ENCODE results near the gene HAPLN1. TPM values are rescaled to one million over a fixed set of nuclear protein-coding genes. Genes with fewer than 3 reads are reported as not detected.

Gene HAPLN1
- total and polyA plus RNA-seq, 2 donors: 0.37 to 24.4 TPM

DNA sequence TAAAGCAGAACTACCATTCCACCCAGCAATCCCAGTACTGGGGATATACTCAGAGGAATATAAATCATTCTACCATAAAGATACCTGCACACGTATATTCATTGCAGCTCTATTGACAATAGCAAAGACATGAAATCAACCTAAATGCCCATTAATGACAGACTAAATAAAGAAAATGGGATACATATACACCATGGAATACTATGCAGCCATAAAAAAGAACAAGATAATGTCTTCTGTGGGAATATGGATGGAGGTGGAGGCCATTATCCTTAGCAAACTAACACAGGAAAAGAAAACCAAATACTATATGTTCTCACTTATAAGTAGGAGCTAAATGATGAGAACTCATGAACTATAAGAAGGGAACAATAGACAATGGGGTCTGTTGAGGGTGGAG, 12.5 kb downstream of the HAPLN1 start:
- Histone ChIP-seq H3K4me3 (ENCODE audit: low read depth, low read length) (no peak overlapping the region), H3K27ac (ENCODE audit: low read depth) (no peak overlapping the region), H3K36me3 (ENCODE audit: insufficient read depth) (no peaks in the 10 kb centered on the region), H3K4me1 (ENCODE audit: insufficient read depth) (no peaks in the 10 kb centered on the region)
- 99% methylated on average over 1 of the region's 1 CpG for WGBS
- DNase-seq (ENCODE audit: extremely low spot score): no peak

DNA sequence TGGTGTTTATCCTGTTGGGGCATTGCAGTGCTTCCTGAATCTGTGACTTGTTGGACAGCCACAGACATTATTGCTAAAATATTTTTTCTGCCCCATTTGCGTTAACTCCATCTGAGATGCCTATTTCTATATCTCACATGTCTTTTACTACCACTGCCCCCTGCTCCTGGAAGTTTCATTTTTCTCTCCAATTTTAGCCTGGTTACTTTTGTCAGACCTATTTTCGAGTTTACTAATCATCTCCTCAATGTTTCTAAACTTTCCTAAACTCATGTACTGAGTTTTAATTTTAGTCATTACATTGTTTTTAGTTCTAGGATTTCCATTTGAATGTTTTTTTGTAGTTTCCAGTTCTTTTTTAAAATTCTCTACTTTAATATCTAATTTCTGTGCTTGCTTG, 17.6 kb downstream of the HAPLN1 start:
- Histone ChIP-seq H3K27ac (ENCODE audit: low read depth) (no peak overlapping the region), H3K4me3 (ENCODE audit: low read depth, low read length) (no peak overlapping the region), H3K36me3 (ENCODE audit: insufficient read depth) (no peaks in the 10 kb centered on the region), H3K4me1 (ENCODE audit: insufficient read depth) (no peaks in the 10 kb centered on the region)
- DNase-seq (ENCODE audit: extremely low spot score): no peak
- whole genome bisulfite sequencing: 88% methylated on average over 2 of the region's 2 CpGs

DNA sequence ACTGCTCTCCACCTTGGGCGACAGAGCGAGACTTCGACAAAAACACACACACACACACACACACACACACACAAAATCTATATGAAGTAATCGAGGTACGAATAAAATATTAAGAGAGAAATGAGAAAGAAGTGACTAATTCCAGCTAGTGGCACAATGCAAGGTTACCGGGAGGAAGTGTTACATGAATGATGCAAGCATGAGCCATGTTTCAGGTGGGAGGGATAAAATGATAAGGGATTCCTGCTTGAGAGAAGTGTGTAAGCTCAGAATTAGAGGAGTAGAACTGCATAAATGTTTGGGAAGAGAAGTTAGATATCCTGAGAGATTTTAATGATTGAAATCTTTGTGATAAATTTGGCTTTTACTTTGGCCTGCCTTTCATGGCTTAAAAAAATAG, 18.8 kb downstream of the HAPLN1 start:
- H3K36me3 ChIP-seq (ENCODE audit: insufficient read depth): no peaks in the 10 kb centered on the region
- DNase-seq (ENCODE audit: extremely low spot score): no peak
- no peak overlapping the region for H3K27ac ChIP-seq (ENCODE audit: low read depth)
- no peaks in the 10 kb centered on the region for H3K4me1 ChIP-seq (ENCODE audit: insufficient read depth)
- no peak overlapping the region for H3K4me3 ChIP-seq (ENCODE audit: low read depth, low read length)
- 92% methylated on average over 6 of the region's 6 CpGs for WGBS

DNA sequence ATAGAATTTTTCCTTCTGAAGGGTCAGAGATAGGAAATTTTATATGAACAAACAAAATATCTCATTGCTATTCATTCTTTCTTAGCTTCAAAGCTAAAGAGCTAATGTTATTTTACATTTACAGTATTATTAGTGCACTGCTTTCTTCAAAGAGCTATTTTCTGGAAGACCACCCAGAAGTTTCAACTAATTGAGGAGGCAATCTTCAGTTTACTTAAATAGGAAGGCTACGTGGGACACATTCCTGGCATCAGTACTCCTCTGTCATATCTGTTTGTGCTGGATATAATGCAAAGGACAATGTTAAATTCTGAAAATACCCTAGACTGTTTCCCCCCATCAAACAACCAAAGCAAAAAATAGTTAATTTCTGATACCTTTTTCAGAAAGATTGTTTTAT, 30.8 kb downstream of the HAPLN1 start:
- Histone ChIP-seq H3K36me3 (ENCODE audit: insufficient read depth) (no peaks in the 10 kb centered on the region), H3K27ac (ENCODE audit: low read depth) (no peak overlapping the region), H3K4me1 (ENCODE audit: insufficient read depth) (no peaks in the 10 kb centered on the region), H3K4me3 (ENCODE audit: low read depth, low read length) (no peak overlapping the region)
- WGBS: 42% methylated on average over 1 of the region's 1 CpG
- no peak for DNase-seq (ENCODE audit: extremely low spot score)

DNA sequence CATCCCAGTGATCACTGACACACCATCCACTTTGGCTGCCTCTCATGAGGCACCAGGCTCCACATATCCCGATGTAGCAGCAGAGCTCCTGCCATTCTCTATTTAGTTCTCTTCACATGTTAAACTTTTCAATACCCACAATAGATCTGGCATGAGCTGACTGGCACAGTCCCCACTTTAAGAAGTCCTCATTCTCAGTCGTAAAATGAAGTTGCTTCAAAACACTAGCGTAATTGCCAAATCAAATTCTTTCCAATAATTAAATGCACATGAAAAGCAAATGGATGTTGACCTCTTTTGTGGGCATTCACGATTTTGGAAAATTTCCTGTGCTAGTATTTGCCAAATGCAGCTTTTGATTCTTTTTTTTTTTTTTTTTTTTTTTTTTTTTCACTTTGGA, 32.4 kb downstream of the HAPLN1 start:
- Histone ChIP-seq H3K4me3 (ENCODE audit: low read depth, low read length) (no peak overlapping the region), H3K4me1 (ENCODE audit: insufficient read depth) (no peaks in the 10 kb centered on the region), H3K36me3 (ENCODE audit: insufficient read depth) (no peaks in the 10 kb centered on the region), H3K27ac (ENCODE audit: low read depth) (no peak overlapping the region)
- no peak for DNase-seq (ENCODE audit: extremely low spot score)
- WGBS: 87% methylated on average over 4 of the region's 4 CpGs

DNA sequence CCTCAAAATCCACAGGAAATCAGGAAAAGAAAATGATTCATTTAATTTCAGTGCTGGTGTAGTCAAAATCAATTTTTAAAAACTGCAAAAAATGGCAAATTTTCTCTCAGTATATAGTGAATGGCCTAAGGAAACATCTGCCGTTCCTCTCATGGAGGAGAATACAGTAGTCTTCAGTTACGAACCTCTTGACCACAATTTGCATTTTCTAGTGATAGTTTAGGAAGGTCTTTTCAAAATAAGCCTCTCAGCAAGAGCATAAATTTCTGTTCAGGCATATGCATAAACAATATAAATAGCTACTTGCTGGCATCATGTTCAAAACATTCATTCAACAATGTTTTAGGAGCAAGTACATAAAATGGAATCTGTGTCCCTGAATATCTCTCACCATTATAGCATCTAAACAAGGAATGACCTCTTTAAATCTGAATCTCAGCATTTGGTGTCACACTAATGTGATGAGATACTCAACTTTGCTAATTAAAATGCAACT, 33.5 kb downstream of the HAPLN1 start:
- no peaks in the 10 kb centered on the region for H3K4me1 ChIP-seq (ENCODE audit: insufficient read depth)
- H3K27ac ChIP-seq (ENCODE audit: low read depth): no peak overlapping the region
- H3K4me3 ChIP-seq (ENCODE audit: low read depth, low read length): no peak overlapping the region
- H3K36me3 ChIP-seq (ENCODE audit: insufficient read depth): no peaks in the 10 kb centered on the region
- no peak for DNase-seq (ENCODE audit: extremely low spot score)
- WGBS: 48% methylated on average over 2 of the region's 2 CpGs

DNA sequence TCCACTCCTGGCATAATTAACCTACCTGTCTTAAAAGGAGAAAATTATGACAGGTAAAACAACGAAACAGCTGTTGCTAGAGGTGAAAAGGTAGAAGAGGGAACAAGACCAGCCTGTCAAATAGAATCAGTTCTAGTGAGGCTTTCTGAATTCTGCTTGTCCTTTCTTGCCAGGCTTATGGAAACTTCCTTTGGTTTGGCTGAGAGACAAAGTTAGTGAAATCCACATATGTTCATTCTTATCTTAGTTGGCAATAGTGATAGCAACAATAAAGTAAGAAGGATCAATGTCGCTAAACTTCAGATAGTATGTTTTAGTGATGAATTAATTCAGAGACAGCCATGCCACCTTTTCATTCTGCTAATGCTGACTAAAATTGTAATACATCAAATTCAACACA, 34.4 kb downstream of the HAPLN1 start:
- no peaks in the 10 kb centered on the region for H3K4me1 ChIP-seq (ENCODE audit: insufficient read depth)
- WGBS: 75% methylated on average over 2 of the region's 2 CpGs
- H3K4me3 ChIP-seq (ENCODE audit: low read depth, low read length): no peak overlapping the region
- no peaks in the 10 kb centered on the region for H3K36me3 ChIP-seq (ENCODE audit: insufficient read depth)
- DNase-seq (ENCODE audit: extremely low spot score): no peak
- no peak overlapping the region for H3K27ac ChIP-seq (ENCODE audit: low read depth)

DNA sequence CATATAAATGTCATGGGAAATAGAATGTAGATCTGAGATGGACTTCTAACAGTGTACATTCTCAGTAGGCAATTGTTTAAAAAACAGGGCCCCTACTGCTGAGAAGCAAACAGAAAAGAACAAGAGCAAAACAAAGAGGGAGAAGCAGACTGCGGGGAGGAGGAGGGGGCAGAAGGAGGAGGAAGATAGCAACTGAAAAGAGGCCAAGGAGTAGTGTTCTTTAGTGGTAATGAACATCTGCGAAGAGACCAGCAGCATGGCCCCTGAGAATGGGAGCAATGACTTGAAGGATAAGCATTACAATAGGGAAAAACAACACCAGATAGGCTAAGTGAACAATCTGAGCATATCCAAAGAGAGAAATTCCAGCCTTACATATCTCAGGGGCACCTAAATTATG, 36.8 kb downstream of the HAPLN1 start:
- Histone ChIP-seq H3K27ac (ENCODE audit: low read depth) (no peak overlapping the region), H3K36me3 (ENCODE audit: insufficient read depth) (no peaks in the 10 kb centered on the region), H3K4me3 (ENCODE audit: low read depth, low read length) (no peak overlapping the region), H3K4me1 (ENCODE audit: insufficient read depth) (no peaks in the 10 kb centered on the region)
- no peak for DNase-seq (ENCODE audit: extremely low spot score)
- 74% methylated on average over 2 of the region's 2 CpGs for WGBS

DNA sequence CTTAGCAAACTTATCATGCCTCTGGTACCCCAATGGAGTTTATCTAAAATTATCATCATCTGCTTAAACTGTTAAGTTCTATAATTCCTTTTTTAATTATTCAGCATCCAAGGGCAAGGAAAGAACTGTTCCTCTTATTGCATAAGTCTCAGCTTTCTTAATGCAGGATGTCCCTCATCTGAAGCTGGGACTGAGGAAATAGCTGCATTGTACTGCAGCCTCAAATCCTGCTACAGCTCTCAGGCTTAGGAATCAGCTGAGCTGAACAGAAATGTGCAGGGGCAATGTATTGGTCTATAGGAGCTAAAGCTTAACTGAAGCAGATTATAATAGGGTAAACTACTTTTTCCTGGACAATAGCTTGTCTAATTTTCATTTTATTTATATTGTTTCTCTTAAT, 48.0 kb downstream of the HAPLN1 start:
- H3K27ac ChIP-seq (ENCODE audit: low read depth): no peak overlapping the region
- H3K4me1 ChIP-seq (ENCODE audit: insufficient read depth): no peaks in the 10 kb centered on the region
- DNase-seq (ENCODE audit: extremely low spot score): no peak
- no peaks in the 10 kb centered on the region for H3K36me3 ChIP-seq (ENCODE audit: insufficient read depth)
- no peak overlapping the region for H3K4me3 ChIP-seq (ENCODE audit: low read depth, low read length)

DNA sequence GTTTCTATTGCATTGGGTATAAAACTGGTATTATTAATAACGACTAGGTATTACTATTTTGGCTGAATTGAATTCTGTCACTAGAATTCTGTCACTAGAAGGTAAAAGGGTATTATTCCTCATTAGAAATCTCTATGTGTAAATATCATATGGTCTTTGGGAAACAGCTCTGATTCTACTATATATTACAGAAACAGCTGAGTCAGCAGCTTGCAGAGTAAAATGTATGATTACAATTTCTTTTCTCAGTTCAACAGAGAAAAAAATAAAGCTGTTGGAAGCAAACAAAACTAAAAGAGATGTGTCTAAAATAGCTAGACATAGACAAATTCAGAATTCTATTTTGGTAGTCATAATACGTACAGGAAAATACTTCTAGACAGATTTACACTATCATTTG, 48.5 kb downstream of the HAPLN1 start:
- 65% methylated on average over 2 of the region's 2 CpGs for WGBS
- no peak for DNase-seq (ENCODE audit: extremely low spot score)
- Histone ChIP-seq H3K4me3 (ENCODE audit: low read depth, low read length) (no peak overlapping the region), H3K4me1 (ENCODE audit: insufficient read depth) (no peaks in the 10 kb centered on the region), H3K27ac (ENCODE audit: low read depth) (no peak overlapping the region), H3K36me3 (ENCODE audit: insufficient read depth) (no peaks in the 10 kb centered on the region)

DNA sequence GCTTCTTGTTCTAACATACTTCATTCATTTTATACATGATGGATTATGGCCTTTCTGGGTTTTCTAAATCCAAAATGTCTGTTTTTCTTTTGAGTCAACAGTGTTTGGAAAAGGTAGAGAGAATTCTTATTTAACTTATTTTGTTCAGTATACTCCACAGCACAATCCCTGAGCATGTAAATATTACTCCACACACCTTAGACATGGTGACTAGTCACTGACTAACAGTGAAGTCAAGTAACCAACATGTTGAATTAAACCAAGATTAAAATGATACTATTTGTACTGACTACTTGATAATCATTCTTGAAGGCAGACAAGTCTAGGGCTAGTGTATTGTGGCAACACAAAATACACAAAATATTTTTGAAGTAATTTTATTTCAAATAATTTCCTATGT, 55.0 kb downstream of the HAPLN1 start:
- H3K4me3 ChIP-seq (ENCODE audit: low read depth, low read length): no peak overlapping the region

DNA sequence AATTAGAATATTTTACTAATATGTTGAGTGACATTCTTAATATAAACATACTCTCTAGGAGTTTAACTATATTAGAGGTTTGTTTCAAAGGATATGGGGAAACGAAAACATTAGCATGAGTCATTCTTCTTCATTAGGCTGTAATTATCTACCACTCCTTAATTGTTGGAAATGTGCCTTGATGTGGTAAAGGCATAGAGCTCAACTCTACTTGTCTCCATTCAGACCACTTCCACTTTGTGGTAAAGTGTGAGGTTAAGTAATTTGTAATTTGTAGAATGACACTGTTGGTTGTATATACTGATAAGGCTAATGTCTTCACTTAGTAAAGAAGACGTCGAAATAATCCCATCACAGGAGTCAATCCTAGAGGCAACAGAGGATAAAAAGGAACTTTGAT, 58.1 kb downstream of the HAPLN1 start:
- Histone ChIP-seq H3K27ac (ENCODE audit: low read depth) (no peak overlapping the region), H3K4me3 (ENCODE audit: low read depth, low read length) (no peak overlapping the region), H3K36me3 (ENCODE audit: insufficient read depth) (no peaks in the 10 kb centered on the region), H3K4me1 (ENCODE audit: insufficient read depth) (no peaks in the 10 kb centered on the region)
- WGBS: 66% methylated on average over 3 of the region's 3 CpGs
- no peak for DNase-seq (ENCODE audit: extremely low spot score)

More for the DNA sequence above, 55.0 kb downstream of the HAPLN1 start:
- Histone ChIP-seq H3K4me1 (ENCODE audit: insufficient read depth) (no peaks in the 10 kb centered on the region), H3K27ac (ENCODE audit: low read depth) (no peak overlapping the region), H3K36me3 (ENCODE audit: insufficient read depth) (no peaks in the 10 kb centered on the region)
- DNase-seq (ENCODE audit: extremely low spot score): no peak

DNA sequence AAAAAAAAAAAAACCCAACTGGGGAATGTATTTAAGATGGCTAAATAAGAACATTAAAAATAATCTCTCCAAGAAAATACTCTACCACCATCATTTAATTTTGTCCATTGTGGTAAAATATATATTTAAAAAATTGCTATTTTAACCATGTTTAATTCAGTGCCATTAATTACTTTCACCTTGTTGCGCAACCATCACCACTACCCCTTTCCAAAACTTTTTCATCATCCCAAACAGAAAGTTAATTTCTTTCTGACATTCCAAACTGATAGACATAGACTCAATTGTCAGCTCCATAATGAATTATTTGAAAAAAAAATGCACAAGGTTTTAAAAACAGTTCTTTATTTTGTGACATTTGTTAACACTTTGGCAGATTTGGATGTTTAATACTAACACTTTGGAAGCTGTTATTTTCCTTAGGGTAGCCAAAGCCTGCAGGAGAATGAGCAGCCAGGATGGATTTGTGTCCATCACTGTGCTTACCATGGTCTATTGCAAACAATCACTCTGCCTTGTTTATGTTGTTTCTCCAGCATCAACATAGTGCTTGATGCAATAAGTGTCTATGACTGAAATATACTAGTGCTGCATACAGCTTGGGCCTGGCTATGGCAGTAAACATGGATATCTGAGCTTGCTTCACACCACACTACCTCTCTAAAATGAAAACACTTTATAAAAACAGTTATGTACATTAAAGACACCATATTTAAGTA, 62.7 kb downstream of the HAPLN1 start:
- DNase-seq (ENCODE audit: extremely low spot score): no peak
- Histone ChIP-seq H3K4me3 (ENCODE audit: low read depth, low read length) (no peak overlapping the region), H3K27ac (ENCODE audit: low read depth) (no peak overlapping the region), H3K36me3 (ENCODE audit: insufficient read depth) (no peaks in the 10 kb centered on the region), H3K4me1 (ENCODE audit: insufficient read depth) (no peaks in the 10 kb centered on the region)
- WGBS: 97% methylated on average over 1 of the region's 1 CpG

DNA sequence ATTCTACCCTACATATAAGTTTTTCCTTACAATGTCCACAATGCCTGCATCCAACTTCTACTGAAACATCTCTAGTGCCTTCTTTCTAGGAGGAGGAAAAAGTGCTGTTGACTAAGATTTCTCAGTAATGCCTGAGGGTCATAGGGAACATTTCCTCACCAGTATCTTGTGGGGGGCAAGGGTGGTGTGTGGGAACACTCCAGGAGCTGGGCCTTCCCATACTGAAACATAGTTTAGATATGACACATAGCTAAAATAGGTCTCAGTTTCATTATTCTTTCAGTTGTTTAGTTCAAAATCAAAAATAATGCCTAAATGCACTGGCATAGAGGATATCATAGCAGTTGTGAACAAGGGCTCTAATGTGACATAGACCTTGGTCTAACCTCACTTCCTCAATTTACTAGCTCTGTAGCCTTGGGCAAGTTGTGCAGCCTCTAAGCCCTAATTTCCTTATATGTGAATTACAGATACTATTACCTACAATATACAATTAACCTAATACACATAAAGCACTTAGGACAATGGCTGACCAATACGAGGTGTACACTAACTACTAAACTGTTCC, 66.1 kb downstream of the HAPLN1 start:
- DNase-seq (ENCODE audit: extremely low spot score): no peak
- no peak overlapping the region for H3K27ac ChIP-seq (ENCODE audit: low read depth)
- no peaks in the 10 kb centered on the region for H3K4me1 ChIP-seq (ENCODE audit: insufficient read depth)
- no peaks in the 10 kb centered on the region for H3K36me3 ChIP-seq (ENCODE audit: insufficient read depth)
- 78% methylated on average over 1 of the region's 1 CpG for WGBS
- H3K4me3 ChIP-seq (ENCODE audit: low read depth, low read length): no peak overlapping the region
